GM18505 (cell line): ENCODE data around the gene GPHB5.
"Not testable (repeated sequence)": the region's sequence is repeated elsewhere in the genome, so short reads cannot be mapped to it uniquely, and the experiment has no call there.

Source experiments
- ATAC-seq: cut with Tn5 transposase; IDR thresholded peaks from one replicate; pipeline ENCODE4 v1.9.1; 2021; ENCODE audit not compliant: unreplicated experiment
- POLR2A ChIP-seq: IDR thresholded peaks from 4 replicates; pipeline ENCODE4 v1.6.1; 2011; ENCODE audit warnings: borderline replicate concordance; ENCODE audit not compliant: insufficient read depth, insufficient read length; ENCODE audit errors: extremely low read depth

The GPHB5 gene

GRCh38 chr14:63282997-63283883 is 35.5 kb downstream of the GPHB5 start:
- no peak for ATAC-seq
- TF ChIP-seq POLR2A: no peak

DNA sequence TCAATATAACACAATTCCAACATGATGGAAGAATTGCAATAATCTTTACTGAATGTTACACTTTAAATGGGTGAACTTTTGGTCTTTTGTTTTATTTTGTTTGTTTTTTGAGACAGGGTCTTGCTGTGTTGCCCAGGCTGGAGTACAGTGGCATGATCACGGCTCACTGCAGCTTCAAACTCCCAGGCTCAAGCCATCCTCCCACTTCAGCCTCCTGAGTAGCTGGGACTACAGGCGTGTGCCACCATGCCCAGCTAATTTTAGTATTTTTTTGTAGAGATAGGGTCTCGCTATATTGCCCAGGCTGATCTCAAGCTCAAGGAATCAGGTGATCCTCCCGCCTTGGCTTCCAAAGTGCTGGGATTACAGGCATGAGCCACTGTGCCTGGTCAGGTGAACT is 38.8 kb downstream of the GPHB5 start:
- ATAC-seq: not testable (repeated sequence)

DNA sequence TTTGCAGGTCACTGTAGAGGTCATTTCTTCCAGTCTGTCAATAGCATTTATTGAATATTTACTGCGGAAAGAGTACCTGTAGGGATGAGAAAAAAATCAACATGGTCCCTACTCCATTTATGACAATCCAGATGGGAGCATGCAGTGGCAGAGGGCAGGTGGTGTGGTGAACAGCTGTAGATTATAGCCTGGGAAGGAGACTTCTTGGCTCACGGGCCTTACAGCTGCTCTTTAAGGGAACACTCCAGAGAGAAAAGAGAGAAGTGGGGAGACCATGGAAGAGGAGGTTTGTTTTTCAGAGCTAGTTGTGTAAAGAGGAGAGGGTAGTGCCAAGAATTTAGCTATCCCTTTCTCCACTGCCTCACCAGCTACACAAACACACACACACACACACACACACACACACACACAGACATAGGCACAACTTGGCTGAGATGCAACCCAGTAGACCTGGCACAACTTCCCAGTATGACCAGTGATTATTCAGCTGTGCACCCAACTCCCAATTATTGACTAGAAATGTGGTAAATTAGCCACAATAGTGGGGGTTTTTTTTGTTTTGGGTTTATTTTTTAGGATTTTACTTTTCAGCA is 41.0 kb downstream of the GPHB5 start:
- TF ChIP-seq POLR2A: no peak
- ATAC-seq: no peak

DNA sequence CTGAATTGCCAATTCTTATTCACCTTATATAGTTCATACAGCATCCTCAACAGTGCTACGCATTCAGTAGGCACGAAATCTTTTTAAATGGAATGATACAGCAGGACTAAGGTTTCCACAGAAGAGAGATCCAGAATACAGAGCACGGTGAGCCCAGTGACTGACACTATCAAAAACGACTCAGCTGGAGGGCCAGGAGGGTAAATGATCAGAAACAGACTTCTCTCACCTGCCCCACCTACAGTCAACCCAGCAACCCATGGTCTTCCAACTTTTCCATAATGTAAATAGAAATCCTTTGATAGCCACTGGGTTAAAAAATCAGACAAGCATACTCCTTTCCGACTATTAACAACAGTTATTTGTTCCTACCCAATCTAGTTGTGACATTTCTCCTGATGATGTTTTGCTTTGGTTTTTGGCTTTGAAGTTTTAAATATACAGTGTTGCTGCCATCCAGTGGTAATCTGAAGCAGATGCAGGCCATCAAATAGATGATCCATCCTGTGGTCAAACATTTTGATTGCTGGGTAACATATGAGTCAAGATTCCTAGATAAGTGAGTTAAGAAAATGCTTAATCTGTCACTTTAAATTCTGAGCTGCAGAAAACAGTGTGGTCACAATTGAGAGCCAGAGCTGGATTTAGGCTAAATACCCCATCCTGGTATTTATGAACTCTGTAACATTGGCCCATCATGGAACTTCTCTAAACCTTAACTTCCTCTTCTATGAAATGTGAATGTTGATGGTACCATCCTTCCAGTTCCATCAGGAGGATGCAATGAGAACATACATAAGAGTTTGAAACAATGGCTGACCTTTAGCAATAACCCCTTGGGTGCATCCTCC is 42.0 kb downstream of the GPHB5 start:
- peak; percentile 61 for ATAC-seq
- TF ChIP-seq POLR2A: no peak

- TF ChIP-seq POLR2A: no peak
- no peak for ATAC-seq
Measured at GRCh38 chr14:63276016-63276415, 42.7 kb downstream of the GPHB5 start.

GRCh38 chr14:63275611-63276010 is 43.1 kb downstream of the GPHB5 start:
- no peak for ATAC-seq
- TF ChIP-seq POLR2A: no peak

DNA sequence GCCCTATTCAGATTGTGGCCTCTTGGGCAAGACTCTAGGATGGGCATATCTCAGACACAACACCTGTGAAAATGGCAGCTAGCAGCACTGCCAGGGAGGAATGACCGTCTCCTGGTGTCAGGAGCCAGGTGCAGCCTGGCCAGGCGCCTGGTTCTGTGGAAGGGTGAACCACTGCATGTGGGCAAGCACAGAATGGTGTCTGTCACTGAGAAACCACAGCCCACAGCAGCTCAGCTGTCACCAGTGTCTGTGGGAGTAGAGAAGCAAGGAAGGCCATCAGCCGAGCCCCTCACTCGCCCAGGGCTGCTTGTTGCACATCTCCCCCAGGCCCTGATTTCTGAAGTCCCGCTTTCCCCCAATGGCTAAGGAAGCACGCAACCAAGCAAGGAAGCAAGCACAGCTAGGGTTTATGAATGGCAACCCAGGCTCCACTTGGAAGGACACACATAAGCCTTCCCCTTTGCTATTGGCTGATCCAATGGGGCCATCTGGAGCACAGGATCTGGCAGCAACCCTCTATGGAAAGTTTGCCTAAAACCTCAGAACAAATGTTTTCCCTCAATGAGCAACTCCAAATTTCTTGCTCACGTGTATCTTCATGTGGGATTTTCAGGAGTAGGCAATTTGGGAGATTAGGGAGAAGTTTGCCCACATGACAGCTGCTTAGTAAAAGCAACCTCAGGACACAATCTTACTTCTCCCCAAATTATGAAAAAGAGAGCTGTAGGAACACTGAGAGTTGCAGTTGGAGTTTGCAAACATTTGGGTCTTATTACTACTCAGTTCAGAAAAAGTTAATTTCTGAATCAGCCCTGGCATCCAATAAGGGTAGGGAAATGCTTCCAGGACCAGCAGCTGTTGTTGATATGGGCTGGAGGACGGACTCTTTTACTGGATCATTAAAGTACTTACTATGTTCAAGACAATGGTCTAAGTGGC is 44.7 kb downstream of the GPHB5 start:
- no peak for TF ChIP-seq POLR2A
- no peak for ATAC-seq

GRCh38 chr14:63273129-63273528 is 45.6 kb downstream of the GPHB5 start:
- no peak for ATAC-seq
- TF ChIP-seq POLR2A: no peak

DNA sequence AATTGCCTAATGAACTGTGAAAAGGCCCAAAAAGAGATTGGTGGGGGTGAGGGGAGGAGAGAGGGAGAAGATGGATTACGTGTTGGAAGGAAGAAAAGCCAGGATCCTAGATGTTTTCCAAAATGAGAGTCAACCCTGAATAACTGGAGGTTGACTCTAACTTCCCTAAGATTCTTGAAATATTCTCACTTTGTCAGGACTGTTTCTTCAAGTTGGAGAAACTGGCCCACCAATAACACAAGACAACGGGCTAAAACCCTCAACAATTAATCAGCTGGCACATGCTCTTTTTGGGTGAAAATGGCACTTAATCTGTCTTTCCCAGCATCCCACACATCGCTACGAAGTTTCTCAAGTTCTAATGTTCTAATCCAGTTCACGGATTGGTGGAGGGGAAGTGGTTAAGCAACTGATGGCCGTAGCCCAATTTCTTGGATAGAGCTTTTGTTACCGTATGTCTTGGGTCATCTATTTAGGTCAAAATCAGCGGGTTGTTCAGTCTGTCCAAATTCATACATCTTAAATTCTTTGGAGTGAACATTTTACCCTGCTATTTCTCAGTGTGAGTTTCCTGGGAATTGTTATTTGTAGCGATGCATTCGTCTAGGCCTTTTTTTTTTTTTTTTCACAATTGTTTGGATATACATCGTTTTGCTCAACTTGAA is 49.0 kb downstream of the GPHB5 start:
- no peak for ATAC-seq
- no peak for TF ChIP-seq POLR2A

GRCh38 chr14:63268771-63269170 is 50.0 kb downstream of the GPHB5 start:
- no peak for TF ChIP-seq POLR2A
- ATAC-seq: no peak

DNA sequence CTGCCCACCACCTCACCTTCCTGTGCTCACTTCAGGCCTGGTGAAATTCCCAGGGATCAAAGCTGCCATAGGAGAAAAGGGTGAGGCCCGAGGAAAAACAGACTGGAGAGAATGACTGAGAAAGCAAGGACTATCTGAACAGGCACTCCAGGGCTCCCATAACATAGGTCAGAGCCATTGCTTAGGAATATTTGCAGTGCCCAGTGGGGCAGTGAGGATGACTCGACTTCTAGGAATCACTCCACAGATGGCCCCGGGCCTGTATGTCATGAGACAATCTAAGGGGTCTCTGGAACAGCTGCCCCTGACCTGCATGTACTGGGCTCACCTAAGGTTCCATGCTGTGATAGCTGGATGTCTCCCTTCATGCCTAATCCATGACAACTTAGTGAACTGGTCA is 51.6 kb downstream of the GPHB5 start:
- no peak for ATAC-seq
- no peak for TF ChIP-seq POLR2A

DNA sequence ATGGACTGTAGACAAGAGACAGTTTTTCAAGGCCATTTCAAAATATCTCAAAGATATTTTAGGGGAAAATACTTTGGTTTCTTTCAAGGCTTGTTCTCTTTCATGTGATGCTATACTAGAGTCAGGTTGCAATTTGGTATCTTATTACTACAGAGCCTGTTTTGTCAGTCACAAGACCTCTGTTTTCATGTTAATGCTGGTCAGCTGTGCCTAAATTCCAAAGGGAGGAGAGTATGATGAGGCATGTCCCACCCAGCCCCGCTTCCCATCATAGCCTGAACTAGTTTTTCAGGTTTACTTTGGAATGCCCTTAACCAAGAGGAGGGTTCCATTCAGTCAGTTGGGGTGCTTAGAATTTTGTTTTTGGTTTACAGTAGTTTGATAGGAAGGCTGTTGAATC is 52.6 kb downstream of the GPHB5 start:
- TF ChIP-seq POLR2A: no peak
- ATAC-seq: no peak
